Measurements from ENCODE around the gene GPBP1L1.

Gene GPBP1L1

GRCh38 chr1:45669379-45669778 lies 17.0 kb downstream of the GPBP1L1 start:
- Histone ChIP-seq H3K9ac (ENCODE audit: low read depth, low read length, poor library complexity) (no peak overlapping the region), H3K27ac (replicated peaks; ENCODE audit: low read length) (no peak overlapping the region), H3K14ac (ENCODE audit: low read length) (no peak overlapping the region), H2BK120ac (ENCODE audit: low read depth, low read length) (no peak overlapping the region), H3K18ac (ENCODE audit: low read length) (no peak overlapping the region), H4K91ac (ENCODE audit: low read depth, low read length, poor library complexity) (no peak overlapping the region), H4K8ac (ENCODE audit: low read depth, low read length) (no peak overlapping the region), H3K4me1 (ENCODE audit: control insufficient read depth in 2 of 2, insufficient read depth in 1 of 2, low read depth in 1 of 2, low read length in 2 of 2) (no peaks in the 10 kb centered on the region), H3K4me3 (ENCODE audit: low read length in 2 of 2) (no peak overlapping the region), H2AFZ (ENCODE audit: low read length) (no peak overlapping the region), H3K4ac (ENCODE audit: low read length) (no peak overlapping the region), H3K4me2 (ENCODE audit: insufficient read depth, low read length, poor library complexity, severe bottlenecking) (no peak overlapping the region), H2AK5ac (ENCODE audit: low read depth, low read length) (no peak overlapping the region), H3K27me3 (ENCODE audit: control insufficient read depth in 3 of 3, insufficient read depth in 3 of 3, low read depth in 1 of 3, low read length in 3 of 3) (no peaks in the 10 kb centered on the region), H3K36me3 (replicated peaks in 1 of 2; ENCODE audit: control insufficient read depth in 2 of 2, insufficient read depth in 2 of 2, low read length in 2 of 2) (peaks cover 0 to 30% of the 10 kb centered on the region in 2 donors), H3K23ac (ENCODE audit: low read depth, low read length, poor library complexity) (no peak overlapping the region), H2BK5ac (ENCODE audit: low read length) (no peak overlapping the region), H3K79me1 (ENCODE audit: low read depth, low read length) (peaks cover 14% of the 10 kb centered on the region), H2BK15ac (ENCODE audit: low read length) (no peak overlapping the region), H2BK12ac (ENCODE audit: low read length) (no peak overlapping the region), H3K9me3 (replicated peaks in 1 of 2; ENCODE audit: control insufficient read depth in 2 of 2, insufficient read depth in 1 of 2, low read depth in 1 of 2, low read length in 2 of 2) (peaks cover 0 to 2% of the 10 kb centered on the region in 2 donors)
- DNase-seq (ENCODE audit: low spot score) = no peak
- no CpG with 5 or more reads among the region's 1 CpG for WGBS, 2 donors (ENCODE audit: extremely low coverage in 2 of 2, insufficient read length in 2 of 2, insufficient replicate concordance in 1 of 2)

- Histone ChIP-seq H4K91ac (ENCODE audit: low read depth, low read length, poor library complexity) (no peak overlapping the region), H2AK5ac (ENCODE audit: low read depth, low read length) (no peak overlapping the region), H3K18ac (ENCODE audit: low read length) (no peak overlapping the region), H3K4me3 (ENCODE audit: low read length in 2 of 2) (no peak overlapping the region), H3K4me2 (ENCODE audit: insufficient read depth, low read length, poor library complexity, severe bottlenecking) (no peak overlapping the region), H2BK5ac (ENCODE audit: low read length) (no peak overlapping the region), H2AFZ (ENCODE audit: low read length) (no peak overlapping the region), H2BK12ac (ENCODE audit: low read length) (no peak overlapping the region), H3K4me1 (ENCODE audit: control insufficient read depth in 2 of 2, insufficient read depth in 1 of 2, low read depth in 1 of 2, low read length in 2 of 2) (no peaks in the 10 kb centered on the region), H3K36me3 (replicated peaks in 1 of 2; ENCODE audit: control insufficient read depth in 2 of 2, insufficient read depth in 2 of 2, low read length in 2 of 2) (peaks cover 0 to 26% of the 10 kb centered on the region in 2 donors), H3K4ac (ENCODE audit: low read length) (no peak overlapping the region), H4K8ac (ENCODE audit: low read depth, low read length) (no peak overlapping the region), H3K9me3 (replicated peaks in 1 of 2; ENCODE audit: control insufficient read depth in 2 of 2, insufficient read depth in 1 of 2, low read depth in 1 of 2, low read length in 2 of 2) (no peaks in the 10 kb centered on the region), H3K27me3 (ENCODE audit: control insufficient read depth in 3 of 3, insufficient read depth in 3 of 3, low read depth in 1 of 3, low read length in 3 of 3) (no peaks in the 10 kb centered on the region), H2BK120ac (ENCODE audit: low read depth, low read length) (no peak overlapping the region), H3K23ac (ENCODE audit: low read depth, low read length, poor library complexity) (no peak overlapping the region), H3K79me1 (ENCODE audit: low read depth, low read length) (peaks cover 12% of the 10 kb centered on the region), H2BK15ac (ENCODE audit: low read length) (no peak overlapping the region), H3K14ac (ENCODE audit: low read length) (no peak overlapping the region), H3K9ac (ENCODE audit: low read depth, low read length, poor library complexity) (no peak overlapping the region), H3K27ac (replicated peaks; ENCODE audit: low read length) (no peak overlapping the region)
- no peak for DNase-seq (ENCODE audit: low spot score)
- no CpG with 5 or more reads among the region's 4 CpGs for WGBS, 2 donors (ENCODE audit: extremely low coverage in 2 of 2, insufficient read length in 2 of 2, insufficient replicate concordance in 1 of 2)
Measured at GRCh38 chr1:45668526-45668925, 17.8 kb downstream of the GPBP1L1 start.

- H3K36me3 ChIP-seq (replicated peaks in 1 of 2; ENCODE audit: control insufficient read depth in 2 of 2, insufficient read depth in 2 of 2, low read length in 2 of 2) = peaks cover 0 to 21% of the 10 kb centered on the region in 2 donors
- H3K27me3 ChIP-seq (ENCODE audit: control insufficient read depth in 3 of 3, insufficient read depth in 3 of 3, low read depth in 1 of 3, low read length in 3 of 3) = no peaks in the 10 kb centered on the region
- H2BK120ac ChIP-seq (ENCODE audit: low read depth, low read length) = no peak overlapping the region
- H2BK5ac ChIP-seq (ENCODE audit: low read length) = no peak overlapping the region
- H3K4me2 ChIP-seq (ENCODE audit: insufficient read depth, low read length, poor library complexity, severe bottlenecking) = no peak overlapping the region
- no peak for DNase-seq (ENCODE audit: low spot score)
- no peak overlapping the region for H3K4ac ChIP-seq (ENCODE audit: low read length)
- H3K9me3 ChIP-seq (replicated peaks in 1 of 2; ENCODE audit: control insufficient read depth in 2 of 2, insufficient read depth in 1 of 2, low read depth in 1 of 2, low read length in 2 of 2) = no peaks in the 10 kb centered on the region
- no peak overlapping the region for H2BK12ac ChIP-seq (ENCODE audit: low read length)
- H4K91ac ChIP-seq (ENCODE audit: low read depth, low read length, poor library complexity) = no peak overlapping the region
- H3K79me1 ChIP-seq (ENCODE audit: low read depth, low read length) = peaks cover 9% of the 10 kb centered on the region
- H3K27ac ChIP-seq (replicated peaks; ENCODE audit: low read length) = no peak overlapping the region
- H4K8ac ChIP-seq (ENCODE audit: low read depth, low read length) = no peak overlapping the region
- H3K18ac ChIP-seq (ENCODE audit: low read length) = no peak overlapping the region
- WGBS, 2 donors (ENCODE audit: extremely low coverage in 2 of 2, insufficient read length in 2 of 2, insufficient replicate concordance in 1 of 2) = no CpG with 5 or more reads among the region's 8 CpGs
- no peak overlapping the region for H3K14ac ChIP-seq (ENCODE audit: low read length)
- no peak overlapping the region for H2BK15ac ChIP-seq (ENCODE audit: low read length)
- H2AFZ ChIP-seq (ENCODE audit: low read length) = no peak overlapping the region
- no peaks in the 10 kb centered on the region for H3K4me1 ChIP-seq (ENCODE audit: control insufficient read depth in 2 of 2, insufficient read depth in 1 of 2, low read depth in 1 of 2, low read length in 2 of 2)
- H3K4me3 ChIP-seq (ENCODE audit: low read length in 2 of 2) = no peak overlapping the region
- H3K9ac ChIP-seq (ENCODE audit: low read depth, low read length, poor library complexity) = no peak overlapping the region
- no peak overlapping the region for H3K23ac ChIP-seq (ENCODE audit: low read depth, low read length, poor library complexity)
- H2AK5ac ChIP-seq (ENCODE audit: low read depth, low read length) = no peak overlapping the region
Measured at GRCh38 chr1:45667321-45668111, 18.8 kb downstream of the GPBP1L1 start.

GRCh38 chr1:45666836-45667235 lies 19.5 kb downstream of the GPBP1L1 start:
- Histone ChIP-seq H4K91ac (ENCODE audit: low read depth, low read length, poor library complexity) (no peak overlapping the region), H3K27ac (replicated peaks; ENCODE audit: low read length) (no peak overlapping the region), H3K18ac (ENCODE audit: low read length) (no peak overlapping the region), H3K4ac (ENCODE audit: low read length) (no peak overlapping the region), H3K23ac (ENCODE audit: low read depth, low read length, poor library complexity) (no peak overlapping the region), H2BK15ac (ENCODE audit: low read length) (no peak overlapping the region), H3K9me3 (replicated peaks in 1 of 2; ENCODE audit: control insufficient read depth in 2 of 2, insufficient read depth in 1 of 2, low read depth in 1 of 2, low read length in 2 of 2) (no peaks in the 10 kb centered on the region), H3K14ac (ENCODE audit: low read length) (no peak overlapping the region), H3K36me3 (replicated peaks in 1 of 2; ENCODE audit: control insufficient read depth in 2 of 2, insufficient read depth in 2 of 2, low read length in 2 of 2) (peaks cover 0 to 17% of the 10 kb centered on the region in 2 donors), H2BK12ac (ENCODE audit: low read length) (no peak overlapping the region), H3K4me2 (ENCODE audit: insufficient read depth, low read length, poor library complexity, severe bottlenecking) (no peak overlapping the region), H2BK5ac (ENCODE audit: low read length) (no peak overlapping the region), H2AK5ac (ENCODE audit: low read depth, low read length) (no peak overlapping the region), H2BK120ac (ENCODE audit: low read depth, low read length) (no peak overlapping the region), H2AFZ (ENCODE audit: low read length) (no peak overlapping the region), H4K8ac (ENCODE audit: low read depth, low read length) (no peak overlapping the region), H3K4me3 (ENCODE audit: low read length in 2 of 2) (no peak overlapping the region), H3K4me1 (ENCODE audit: control insufficient read depth in 2 of 2, insufficient read depth in 1 of 2, low read depth in 1 of 2, low read length in 2 of 2) (no peaks in the 10 kb centered on the region), H3K9ac (ENCODE audit: low read depth, low read length, poor library complexity) (no peak overlapping the region), H3K27me3 (ENCODE audit: control insufficient read depth in 3 of 3, insufficient read depth in 3 of 3, low read depth in 1 of 3, low read length in 3 of 3) (no peaks in the 10 kb centered on the region), H3K79me1 (ENCODE audit: low read depth, low read length) (peaks cover 10% of the 10 kb centered on the region)
- no CpG with 5 or more reads among the region's 2 CpGs for WGBS, 2 donors (ENCODE audit: extremely low coverage in 2 of 2, insufficient read length in 2 of 2, insufficient replicate concordance in 1 of 2)
- DNase-seq (ENCODE audit: low spot score) = no peak
